ENCODE measurements around the gene NSFL1C. TPM values are rescaled to one million over a fixed set of nuclear protein-coding genes. Genes with fewer than 3 reads are reported as not detected.

The NSFL1C gene
- total RNA-seq, 1 donor from 2014 or later, result 28.8 TPM

DNA sequence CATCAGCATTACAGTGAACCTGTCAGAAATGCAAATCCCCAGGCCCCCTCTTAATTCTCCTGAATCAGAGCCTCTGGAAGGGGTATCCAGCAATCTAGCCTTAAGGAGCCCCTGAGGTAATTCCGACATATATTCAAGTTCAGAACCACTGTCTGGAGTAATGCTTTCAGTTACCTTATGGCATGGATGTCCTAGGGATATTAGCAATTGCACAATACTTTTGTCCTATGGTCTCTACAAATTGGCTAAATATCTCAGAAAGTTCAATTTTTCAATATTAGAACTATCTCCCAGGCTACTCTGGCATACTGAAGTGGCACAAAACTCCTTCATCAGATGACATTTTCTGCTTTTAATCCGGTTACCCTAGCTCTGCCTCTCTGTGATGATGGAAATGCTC lies 6.4 kb downstream of the NSFL1C start:
- no peak for DNase-seq

DNA sequence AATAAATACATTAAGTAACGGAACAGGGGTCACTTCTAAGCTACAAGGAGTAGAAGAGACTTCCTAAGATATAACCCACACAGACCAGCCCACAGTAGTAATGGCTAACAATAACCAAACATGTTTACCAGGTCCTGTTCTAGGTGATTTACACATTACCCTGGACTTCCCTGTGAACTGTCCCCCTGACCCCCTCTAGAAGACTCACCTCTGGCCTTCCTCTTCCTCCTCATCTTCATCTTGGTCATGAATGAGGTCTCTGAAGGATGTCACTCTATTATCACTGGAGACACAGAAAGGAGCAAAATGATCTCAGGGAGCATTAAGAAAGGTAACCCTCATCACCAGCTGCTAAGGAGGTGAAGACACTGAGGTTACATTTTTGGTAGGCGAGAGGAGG lies 8.7 kb downstream of the NSFL1C start:
- DNase-seq, result no peak

DNA sequence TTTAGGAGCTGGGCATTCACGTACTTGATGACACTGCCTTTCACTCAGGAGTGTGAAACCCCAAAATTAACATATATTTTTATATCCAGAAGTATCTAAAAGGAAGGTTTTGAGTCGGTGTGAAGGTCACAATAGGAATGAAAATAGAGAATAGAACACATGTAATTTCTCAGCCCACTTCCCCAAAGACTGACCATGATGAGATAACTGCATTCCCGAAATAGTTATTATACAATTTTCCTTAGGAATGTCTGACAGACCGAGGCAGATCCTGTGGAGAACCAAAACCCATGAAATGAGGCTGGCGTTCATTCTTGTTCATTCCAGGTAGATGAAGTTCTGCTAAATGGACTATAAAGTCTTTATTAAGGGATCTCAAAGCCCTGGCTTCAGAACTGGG lies 10.3 kb downstream of the NSFL1C start:
- DNase-seq, result no peak

DNA sequence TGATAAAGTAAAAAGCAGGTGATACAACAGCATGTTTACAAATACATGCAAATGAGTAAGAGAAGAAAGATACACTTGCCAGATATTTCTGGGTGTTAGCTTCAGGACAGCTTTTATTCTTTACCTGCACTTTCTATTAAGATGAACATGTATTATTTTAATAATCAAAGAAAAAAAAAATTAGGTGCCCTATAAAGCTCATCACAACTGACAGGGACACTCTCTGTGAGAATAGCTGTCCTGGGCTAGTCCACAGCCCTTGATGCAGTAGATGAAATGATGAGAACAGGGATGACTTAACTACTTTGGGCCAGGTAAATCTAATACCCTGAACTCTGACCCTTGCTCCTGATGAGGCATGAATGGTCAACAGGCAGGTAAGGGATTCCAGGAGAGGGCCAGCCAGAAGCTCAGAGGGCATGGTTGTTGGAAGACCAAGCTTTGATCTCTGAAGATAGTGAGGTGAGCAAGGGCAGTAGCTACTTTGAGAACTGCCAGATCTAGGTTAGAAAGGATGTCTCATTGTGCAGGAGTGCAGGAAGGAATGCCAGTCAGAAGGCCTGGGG lies 15.6 kb downstream of the NSFL1C start:
- no peak for DNase-seq

DNA sequence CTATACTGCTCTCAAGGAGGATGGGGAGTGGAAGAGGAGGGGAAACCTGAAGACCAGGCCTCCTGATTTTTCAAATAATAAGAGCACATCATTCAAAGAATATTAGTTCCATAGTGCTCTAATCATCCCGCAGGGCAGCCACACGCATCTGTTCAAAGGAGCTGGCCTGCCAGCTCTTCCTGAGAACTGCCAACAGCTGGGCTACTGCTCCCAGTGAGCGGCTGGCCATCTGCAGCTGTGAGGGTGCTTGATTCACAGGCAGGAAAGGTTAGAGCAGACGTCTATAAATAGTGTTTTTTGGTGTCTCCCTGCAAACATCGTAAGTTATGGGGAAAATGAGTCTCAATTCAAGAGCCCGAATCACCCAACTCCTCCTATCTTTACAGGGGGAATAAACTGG lies 17.3 kb downstream of the NSFL1C start:
- no peak for DNase-seq

DNA sequence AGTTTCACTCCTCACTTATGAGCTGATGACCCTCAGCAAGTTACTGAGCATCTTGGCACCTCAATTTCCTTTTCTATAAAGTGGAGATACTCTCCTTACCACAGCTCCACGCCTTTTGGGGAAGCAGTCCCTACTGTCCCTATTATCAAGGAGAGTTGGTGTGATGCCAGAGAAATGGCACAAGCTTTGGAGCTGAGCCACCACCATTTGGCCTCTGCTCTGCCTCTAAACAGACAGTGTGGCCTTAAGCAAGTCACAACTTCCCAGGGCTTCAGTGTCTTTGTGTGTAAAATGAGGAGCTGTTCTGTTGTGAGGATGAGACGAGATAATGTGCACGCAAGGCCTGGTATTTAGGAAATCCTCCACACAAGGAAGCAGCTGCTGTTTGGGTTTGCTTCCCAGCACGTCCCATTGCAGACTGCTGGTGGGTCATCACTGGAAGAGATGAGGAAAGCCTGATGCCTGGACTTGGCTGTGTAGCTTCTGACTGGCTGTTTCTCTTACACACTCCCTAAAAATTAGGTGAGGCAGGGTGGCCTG lies 18.5 kb downstream of the NSFL1C start:
- no peak for DNase-seq

DNA sequence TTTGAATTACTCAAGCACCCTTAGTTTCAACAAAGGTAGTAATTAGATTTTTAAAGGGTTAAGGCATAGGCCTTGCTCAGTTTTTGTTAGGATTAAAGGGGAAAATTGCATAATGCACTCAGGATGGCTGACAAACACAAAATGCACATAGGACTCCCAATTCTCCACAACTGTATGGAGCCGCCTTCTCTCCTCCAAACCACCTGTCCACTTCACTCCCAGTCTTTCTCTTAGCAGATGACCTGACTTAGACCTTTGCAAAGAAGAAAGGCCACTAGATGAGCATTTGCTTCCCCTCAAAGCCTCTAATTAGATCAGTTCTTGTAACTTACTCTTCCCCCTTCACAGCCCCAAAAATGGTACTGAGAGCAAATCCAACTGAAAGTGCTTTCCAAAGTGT lies 20.1 kb downstream of the NSFL1C start:
- no peak for DNase-seq

DNA sequence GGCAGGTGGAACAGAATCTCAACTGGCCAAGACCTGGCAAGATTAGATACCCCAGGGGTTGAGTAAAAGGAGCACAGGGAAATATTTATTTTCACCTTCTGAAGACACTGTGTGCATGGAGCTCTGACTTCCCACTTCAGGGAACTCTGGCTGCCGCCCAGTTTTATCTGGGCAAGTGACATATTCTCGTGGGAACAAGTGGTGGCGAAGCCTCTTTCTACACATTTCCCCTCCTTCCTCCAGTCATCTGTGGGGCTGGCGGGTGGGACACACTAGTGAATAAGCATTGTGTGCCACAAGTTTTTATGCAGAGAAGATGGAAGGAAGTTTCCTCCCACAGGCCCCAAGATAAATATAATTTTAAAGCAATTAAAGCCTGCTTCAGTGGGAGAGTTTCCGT lies 23.6 kb downstream of the NSFL1C start:
- no peak for DNase-seq

DNA sequence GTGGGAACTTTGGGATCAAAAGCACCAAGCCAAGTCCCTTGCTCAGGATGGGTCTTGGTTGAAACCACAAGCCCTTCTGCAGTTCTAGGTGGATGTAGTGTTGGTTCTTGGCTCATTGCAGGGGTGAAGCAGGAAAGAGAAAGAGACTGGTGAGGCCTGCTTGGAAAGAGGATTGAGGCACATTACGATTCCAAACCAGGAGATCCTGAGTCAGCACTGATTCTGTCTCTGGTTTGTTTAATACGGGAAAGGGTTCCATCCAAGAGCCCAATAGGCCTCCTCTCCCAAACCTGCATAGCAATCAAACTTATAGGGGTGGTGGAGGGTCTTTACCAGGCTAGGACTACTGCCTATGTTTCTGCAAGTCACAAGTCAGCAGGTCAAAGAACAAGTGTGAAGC lies 24.3 kb downstream of the NSFL1C start:
- DNase-seq, result no peak

DNA sequence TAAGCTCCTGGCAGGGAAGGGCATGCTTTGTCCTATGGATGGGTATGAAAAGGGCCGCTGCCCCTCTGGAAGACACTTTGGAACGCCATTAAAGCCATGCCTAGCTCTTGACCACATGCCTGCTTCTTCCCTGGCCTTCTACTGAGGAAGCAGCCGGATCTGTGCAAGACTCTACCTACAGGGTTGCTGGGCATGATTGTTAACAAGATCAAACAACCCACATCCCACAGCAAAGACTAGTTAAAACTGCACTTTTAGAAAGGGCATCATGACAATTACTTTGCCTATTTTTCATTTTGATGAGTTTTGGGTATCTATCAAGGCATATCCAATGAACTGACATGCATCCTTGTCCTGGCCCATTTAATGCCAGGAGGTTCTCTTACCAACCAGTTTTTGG lies 25.5 kb downstream of the NSFL1C start:
- no peak for DNase-seq

DNA sequence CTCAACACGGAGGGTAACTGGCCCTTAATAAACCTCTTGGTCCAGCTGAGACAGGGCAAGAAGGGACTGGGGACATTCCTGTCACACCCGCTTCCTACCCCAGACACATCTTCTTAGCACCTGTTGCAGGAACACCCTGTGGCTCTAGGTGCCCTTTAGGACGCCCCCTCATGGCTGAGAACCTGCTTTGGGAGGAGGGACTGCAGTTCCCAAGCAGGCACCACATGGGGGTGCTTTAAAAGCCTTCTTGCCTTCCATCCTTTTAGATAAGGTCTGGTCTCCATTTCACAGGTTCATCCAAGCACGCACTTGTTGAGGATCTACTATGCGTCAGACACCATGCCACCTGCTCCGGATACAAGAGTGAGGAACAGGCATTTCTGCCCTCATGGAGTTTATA lies 26.6 kb downstream of the NSFL1C start:
- DNase-seq, result peak; percentile 61

DNA sequence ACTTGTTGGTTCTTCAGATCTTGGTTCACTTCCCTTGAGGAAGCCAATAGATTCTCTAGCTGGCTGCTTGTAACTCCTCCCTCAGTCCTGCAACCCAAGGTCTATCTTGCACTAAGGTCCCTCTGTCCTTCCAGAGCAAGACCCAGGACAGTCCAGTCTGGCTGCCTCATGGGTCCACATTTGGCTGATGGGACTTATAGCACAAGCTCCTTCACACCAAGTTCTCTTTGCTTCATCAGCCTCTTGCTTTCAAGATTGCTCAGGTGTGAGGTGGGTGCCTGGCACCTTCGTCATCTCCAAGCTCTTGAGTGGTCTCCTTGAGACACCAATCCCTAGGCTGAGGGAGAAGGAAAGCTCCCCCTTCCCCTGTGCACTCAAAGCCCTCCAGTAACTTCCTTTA lies 28.3 kb downstream of the NSFL1C start:
- no peak for DNase-seq

DNA sequence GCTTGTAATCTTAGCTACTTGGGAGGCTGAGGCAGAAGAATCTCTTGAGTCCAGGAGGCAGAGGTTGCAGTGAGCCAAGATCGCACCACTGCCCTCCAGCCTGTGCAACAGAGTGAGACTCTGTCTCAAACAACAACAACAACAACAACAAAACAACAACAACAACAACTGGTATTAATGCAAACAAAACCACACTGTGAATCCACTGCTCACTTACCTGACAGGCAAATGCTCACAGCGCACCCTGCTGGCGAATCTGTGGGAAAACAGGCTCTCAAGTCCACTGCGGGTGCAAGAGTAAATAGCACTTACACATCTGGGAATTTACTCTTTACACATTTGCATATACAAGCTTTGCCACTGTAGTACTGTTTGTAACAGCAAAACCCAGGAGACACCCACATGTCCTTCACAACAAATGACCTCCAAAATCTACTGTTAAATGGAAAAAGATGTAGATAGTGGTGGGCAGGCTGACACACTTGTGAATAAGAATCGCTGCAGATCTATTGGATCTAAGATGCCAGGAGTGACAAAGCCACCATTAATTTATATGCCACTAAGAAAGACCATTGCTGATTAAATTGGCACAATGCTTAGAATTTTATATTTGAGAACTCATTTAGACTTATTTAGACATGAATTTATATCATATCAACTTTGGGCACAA lies 29.3 kb downstream of the NSFL1C start:
- DNase-seq, result peak; percentile 93

DNA sequence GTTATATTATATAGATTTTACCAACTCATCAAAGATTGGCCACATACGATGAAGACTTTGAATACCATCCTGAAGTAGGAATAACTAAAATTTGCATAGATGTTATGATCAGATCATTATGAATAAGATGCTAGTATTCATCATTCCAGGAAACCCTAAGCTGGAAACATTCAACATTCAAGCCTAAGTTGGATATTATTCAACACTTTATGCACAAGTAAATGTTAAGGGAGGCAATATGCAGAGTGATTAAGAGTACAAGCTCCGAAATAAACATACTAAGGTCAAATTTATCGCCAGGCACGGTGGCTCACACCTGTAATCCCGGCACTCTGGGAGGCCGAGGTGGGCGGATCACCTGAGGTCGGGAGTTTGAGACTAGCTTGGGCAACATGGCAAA lies 30.4 kb downstream of the NSFL1C start:
- DNase-seq, result no peak

DNA sequence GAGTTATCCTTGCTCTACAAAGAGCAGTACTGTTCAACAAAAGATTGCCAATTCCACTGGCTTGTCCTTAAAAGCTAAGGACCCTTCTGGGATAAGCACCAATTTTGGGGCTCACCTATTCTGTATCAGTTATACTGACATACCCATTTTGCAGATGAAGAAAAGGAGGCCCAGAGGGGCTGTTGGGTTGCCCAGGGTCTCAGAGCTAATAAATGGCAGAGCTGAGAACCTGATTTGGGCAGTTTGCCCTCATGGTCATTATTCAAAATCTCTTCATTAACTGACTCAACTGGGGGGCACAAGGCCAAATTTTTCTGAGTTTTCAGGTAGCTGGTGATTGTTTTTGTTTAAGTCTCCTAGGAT lies 31.3 kb downstream of the NSFL1C start:
- no peak for DNase-seq

DNA sequence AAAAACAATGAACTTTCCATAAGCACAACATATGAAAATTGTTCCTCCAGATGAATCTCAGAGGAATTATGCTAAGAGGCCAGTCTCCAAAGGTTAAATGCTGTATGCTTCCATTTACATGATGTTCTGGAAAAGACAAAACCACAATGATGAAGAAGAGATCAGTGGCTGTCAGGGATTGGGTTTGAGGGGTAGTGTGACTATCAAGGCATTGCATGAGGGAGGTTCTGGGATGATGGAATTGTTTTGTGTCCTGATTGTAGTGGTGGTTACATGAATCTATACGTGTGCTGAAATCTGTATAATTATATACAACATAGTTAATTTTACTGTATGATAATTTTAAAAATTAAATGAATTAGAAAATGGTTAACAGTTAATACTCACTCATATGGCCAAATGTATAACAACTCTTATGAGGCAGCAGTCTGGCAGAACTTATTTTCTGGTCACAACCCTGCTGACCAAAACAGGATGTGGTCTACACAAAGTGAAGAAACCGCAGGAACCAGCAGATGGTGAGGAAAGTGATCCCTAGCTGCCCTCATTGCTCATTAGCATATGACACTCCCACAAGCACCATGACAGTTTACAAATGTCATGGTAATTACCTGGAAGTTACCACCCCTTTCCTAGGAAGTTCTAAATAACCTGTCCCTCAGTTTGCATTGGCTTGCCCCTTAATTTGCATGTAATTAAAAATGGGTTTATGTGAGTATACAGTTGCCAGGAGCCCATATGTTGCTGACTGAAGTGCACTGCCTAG lies 31.9 kb downstream of the NSFL1C start:
- peak; percentile 93 for DNase-seq

DNA sequence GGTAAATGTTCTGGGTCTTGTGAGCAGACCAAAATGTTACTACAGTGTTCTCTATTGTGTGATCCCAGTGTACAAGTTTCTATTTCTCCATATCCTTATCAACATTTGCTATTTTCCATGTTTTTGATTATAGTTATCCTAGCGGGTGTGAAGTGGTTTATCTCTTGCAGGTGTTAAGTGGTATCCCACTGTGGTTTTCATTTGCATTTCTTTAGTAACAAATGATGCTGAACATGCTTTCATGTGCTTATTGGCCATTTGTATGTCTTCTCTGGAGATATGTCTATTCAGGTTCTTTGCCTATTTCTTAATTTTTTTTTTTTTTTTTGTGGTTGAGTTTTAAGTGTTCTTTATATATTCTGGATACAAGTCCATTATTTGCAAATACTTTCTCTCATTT lies 35.5 kb downstream of the NSFL1C start:
- no peak for DNase-seq

DNA sequence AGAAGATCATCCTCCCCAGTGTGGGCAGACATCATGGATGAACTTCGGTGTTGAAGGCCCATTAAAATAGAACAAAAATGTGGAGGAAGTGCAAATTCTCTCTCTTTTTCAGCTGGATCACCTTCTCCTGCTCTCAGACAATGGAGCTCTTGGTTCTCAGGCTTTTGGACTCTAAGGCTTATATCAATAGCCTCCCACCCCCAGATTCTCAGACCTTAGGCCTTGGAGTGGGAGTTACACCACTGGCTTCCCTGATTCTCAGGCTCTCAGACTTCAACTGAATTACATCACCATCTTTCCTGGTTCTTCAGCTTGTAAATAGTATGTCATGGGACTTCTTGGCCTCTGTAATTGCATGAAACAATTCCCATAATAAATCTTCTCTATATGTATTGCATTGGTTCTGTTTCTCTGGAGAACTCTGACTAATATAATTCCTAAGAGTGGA lies 36.6 kb downstream of the NSFL1C start:
- DNase-seq, result peak; percentile 66

DNA sequence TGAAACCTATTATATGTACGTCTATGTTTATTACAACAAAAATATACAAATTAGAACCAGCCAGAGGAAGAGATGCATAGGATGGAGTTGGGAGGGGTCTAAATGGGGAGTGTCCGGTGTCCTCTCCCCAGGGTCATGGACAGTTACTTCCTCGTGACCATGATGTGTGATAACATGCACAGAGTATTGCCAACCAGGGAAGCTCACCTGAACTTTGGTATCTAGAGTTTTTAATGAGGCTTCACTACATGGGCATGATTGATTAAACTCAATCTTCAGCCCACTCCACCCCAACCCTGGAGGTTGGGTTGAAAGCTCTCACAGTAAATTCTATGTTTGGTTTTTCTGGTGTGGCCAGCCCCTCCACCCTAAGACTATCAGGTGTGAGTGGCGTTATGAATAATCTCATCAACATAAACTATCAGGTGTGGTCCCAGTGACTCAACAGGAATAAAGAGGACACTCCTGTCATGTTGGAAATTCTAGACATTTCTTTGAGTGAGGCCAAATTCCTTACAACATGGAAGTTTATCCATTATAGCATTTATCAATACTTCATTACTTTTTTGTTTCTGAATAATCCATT lies 37.4 kb downstream of the NSFL1C start:
- DNase-seq, result no peak

DNA sequence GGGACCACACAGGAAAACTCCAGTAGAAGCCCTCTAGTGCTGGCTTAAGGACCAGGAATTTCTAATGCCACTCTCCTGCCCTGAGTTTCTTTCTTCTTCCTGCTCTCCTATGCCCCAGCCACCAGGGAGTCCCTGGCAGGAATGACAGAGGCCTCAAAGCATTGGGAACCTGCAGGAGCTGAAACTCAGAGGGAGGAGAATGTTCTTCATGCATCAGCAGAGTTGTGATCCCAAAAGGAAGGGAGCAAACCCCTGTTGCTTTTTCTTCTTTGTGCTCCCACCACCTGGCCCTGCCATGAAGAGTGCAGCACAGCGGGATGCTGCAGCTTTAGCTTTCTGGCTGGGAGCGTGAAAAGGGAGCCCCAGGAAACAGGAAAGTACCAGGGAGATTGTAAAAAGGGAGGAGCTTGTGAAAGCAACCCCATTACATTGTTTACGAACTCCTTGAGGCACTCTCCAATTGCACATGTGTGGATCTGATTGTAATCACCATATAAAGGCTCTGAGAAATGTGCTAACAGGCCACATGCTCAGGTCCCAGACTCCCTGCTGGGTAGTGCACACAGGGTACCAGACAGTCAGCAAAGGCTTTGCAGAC lies 39.1 kb downstream of the NSFL1C start:
- no peak for DNase-seq

DNA sequence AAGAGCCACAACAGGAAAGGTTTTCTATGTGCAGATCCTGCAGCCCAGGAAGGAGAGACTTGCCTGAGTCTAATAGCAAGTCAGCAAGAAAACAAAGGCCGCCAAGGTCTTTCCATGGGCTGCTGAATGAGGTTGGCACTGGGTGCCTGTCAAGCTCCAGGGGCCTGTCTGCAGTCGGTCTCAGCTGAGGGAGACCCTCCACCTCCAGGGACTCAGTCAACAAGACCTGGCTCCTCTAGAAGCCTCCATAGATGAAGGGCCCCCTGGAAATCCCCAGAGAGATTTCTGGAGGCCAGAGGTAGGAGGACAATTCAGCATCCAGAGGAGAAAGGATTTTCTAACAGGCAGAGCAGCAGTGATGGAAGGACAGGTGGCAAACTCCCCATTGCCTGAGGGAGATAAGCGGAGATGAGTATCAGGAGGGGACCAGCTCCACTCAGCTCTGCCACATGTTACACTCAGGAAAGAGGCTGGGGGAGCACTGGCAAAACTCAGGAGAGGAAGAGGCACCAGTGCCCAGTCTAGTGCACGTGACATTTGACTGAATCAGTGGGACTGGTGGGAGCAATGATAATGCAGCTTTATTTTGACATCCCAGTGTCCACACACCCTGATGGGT lies 40.3 kb downstream of the NSFL1C start:
- no peak for DNase-seq

DNA sequence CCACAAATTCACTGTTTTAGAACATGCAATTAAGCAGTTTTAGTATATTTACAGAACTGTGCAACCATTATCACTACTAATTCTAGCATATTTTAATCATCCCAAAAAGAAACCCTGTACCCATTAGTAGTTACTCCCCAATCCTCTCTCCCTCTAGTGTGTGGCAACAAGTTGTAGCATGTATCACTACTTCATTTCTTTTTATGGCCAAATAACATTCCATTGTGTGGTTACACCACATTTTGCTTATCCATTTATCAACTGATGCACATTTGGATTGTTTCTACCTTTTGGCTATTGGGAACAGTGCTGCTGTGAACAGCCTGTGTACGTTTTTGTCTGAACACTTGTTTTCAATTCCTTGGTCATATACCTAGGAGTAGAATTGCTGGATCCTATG lies 42.3 kb downstream of the NSFL1C start:
- no peak for DNase-seq

DNA sequence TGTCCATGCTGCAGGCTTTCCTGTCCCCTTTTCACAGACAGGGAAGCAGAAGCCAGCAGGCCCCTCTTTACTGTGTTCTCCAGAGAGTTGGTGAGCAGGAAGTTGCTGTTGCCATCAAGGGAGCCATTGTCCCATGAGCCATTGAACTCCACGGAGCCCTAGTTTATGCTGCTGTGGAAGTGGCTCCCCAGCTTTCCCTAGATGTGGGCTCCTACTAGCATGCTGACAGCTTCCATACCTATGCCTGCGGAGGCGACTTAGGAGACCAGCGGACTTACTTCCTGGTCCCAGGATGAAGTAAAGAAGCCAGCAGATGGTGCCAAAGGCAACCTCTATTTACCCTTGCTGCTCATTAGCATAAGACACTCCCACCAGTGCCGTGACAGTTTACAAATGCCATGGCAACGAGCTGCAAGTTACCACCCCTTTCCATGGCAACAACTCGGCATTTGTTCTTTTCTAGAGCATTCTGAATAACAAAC lies 43.0 kb downstream of the NSFL1C start:
- peak; percentile 52 for DNase-seq
